ENCODE results near the gene SIGLEC7. TPM values are rescaled to one million over a fixed set of nuclear protein-coding genes. Genes with fewer than 3 reads are reported as not detected.
"Not testable (repeated sequence)": the region's sequence is repeated elsewhere in the genome, so short reads cannot be mapped to it uniquely, and the experiment has no call there.

Gene SIGLEC7
- total RNA-seq, 1 donor from 2014 or later = not detected

- H3K27ac ChIP-seq = no peak overlapping the region
- no peaks in the 10 kb centered on the region for H3K36me3 ChIP-seq
- H3K9ac ChIP-seq = no peak overlapping the region
- no peak for DNase-seq (ENCODE audit: low spot score)
- Mint-ChIP-seq H3K4me1 (peaks cover 20% of the 10 kb centered on the region), H3K4me3 (no peak overlapping the region), H3K27ac (no peak overlapping the region), H3K9me3 (no peaks in the 10 kb centered on the region), H3K36me3 (no peaks in the 10 kb centered on the region), H3K27me3 (ENCODE audit: insufficient read depth, low read depth) (peaks cover 4% of the 10 kb centered on the region)
- no peaks in the 10 kb centered on the region for H4K20me1 ChIP-seq (ENCODE audit: low read depth)
- peaks cover 4% of the 10 kb centered on the region for H3K4me1 ChIP-seq
- H3K79me2 ChIP-seq (ENCODE audit: low read depth) = no peaks in the 10 kb centered on the region
- H2AFZ ChIP-seq (replicated peaks) = peak overlapping the region; percentile 82
- no peak overlapping the region for H3K4me2 ChIP-seq
- TF ChIP-seq EZH2 (IDR thresholded peaks at IDR 0.05) (no peak), CTCF (IDR thresholded peaks at IDR 0.05) (no peak)
- H3F3A ChIP-seq (ENCODE audit: low read depth) = no peaks in the 10 kb centered on the region
- H3K9me3 ChIP-seq (ENCODE audit: low read depth) = no peaks in the 10 kb centered on the region
- no peaks in the 10 kb centered on the region for H3K27me3 ChIP-seq
- H3K4me3 ChIP-seq = no peak overlapping the region
Observed at GRCh38 chr19:51141181-51141580, 920 bp upstream of the SIGLEC7 start.

- H3K4me3 ChIP-seq; H3K4me2 ChIP-seq; H2AFZ ChIP-seq (replicated peaks); H3F3A ChIP-seq (ENCODE audit: low read depth); H3K27ac ChIP-seq; H3K36me3 Mint-ChIP-seq; DNase-seq (ENCODE audit: low spot score); H3K9me3 Mint-ChIP-seq; H3K79me2 ChIP-seq (ENCODE audit: low read depth); H3K9ac ChIP-seq; H3K9me3 ChIP-seq (ENCODE audit: low read depth); H3K4me3 Mint-ChIP-seq; H3K27me3 ChIP-seq; H4K20me1 ChIP-seq (ENCODE audit: low read depth); H3K4me1 ChIP-seq; H3K27me3 Mint-ChIP-seq (ENCODE audit: insufficient read depth, low read depth); H3K27ac Mint-ChIP-seq; H3K36me3 ChIP-seq: not testable (repeated sequence)
- peaks cover 22% of the 10 kb centered on the region for H3K4me1 Mint-ChIP-seq
Observed at GRCh38 chr19:51142809-51143475, 841 bp downstream of the SIGLEC7 start.

- peaks cover 22% of the 10 kb centered on the region for H3K4me1 Mint-ChIP-seq
- no peak overlapping the region for H3K4me3 Mint-ChIP-seq
- Histone ChIP-seq H3K4me3 (no peak overlapping the region), H3K4me2 (no peak overlapping the region), H3K36me3 (no peaks in the 10 kb centered on the region), H3K79me2 (ENCODE audit: low read depth) (no peaks in the 10 kb centered on the region), H2AFZ (replicated peaks) (no peak overlapping the region), H3K4me1 (peaks cover 4% of the 10 kb centered on the region), H3K9me3 (ENCODE audit: low read depth) (no peaks in the 10 kb centered on the region), H4K20me1 (ENCODE audit: low read depth) (no peaks in the 10 kb centered on the region), H3K27ac (no peak overlapping the region), H3F3A (ENCODE audit: low read depth) (no peaks in the 10 kb centered on the region), H3K27me3 (no peaks in the 10 kb centered on the region), H3K9ac (no peak overlapping the region)
- H3K27me3 Mint-ChIP-seq (ENCODE audit: insufficient read depth, low read depth) = peaks cover 4% of the 10 kb centered on the region
- no peaks in the 10 kb centered on the region for H3K36me3 Mint-ChIP-seq
- no peak for DNase-seq (ENCODE audit: low spot score)
- no peak for TF ChIP-seq EZH2phosphoT487 (IDR thresholded peaks at IDR 0.05)
- TF ChIP-seq CTCF (IDR thresholded peaks at IDR 0.05) = no peak
- no peak for TF ChIP-seq EZH2 (IDR thresholded peaks at IDR 0.05)
- H3K27ac Mint-ChIP-seq = peak overlapping the region; percentile 30
- H3K9me3 Mint-ChIP-seq = no peaks in the 10 kb centered on the region
Observed at GRCh38 chr19:51143486-51143885, 1.4 kb downstream of the SIGLEC7 start.

- no peak overlapping the region for H2AFZ ChIP-seq (replicated peaks)
- no peak overlapping the region for H3K9ac ChIP-seq
- H3K4me2 ChIP-seq = no peak overlapping the region
- Mint-ChIP-seq H3K27ac (no peak overlapping the region), H3K4me1 (peaks cover 18% of the 10 kb centered on the region), H3K4me3 (no peak overlapping the region), H3K27me3 (ENCODE audit: insufficient read depth, low read depth) (peaks cover 9% of the 10 kb centered on the region), H3K9me3 (no peaks in the 10 kb centered on the region), H3K36me3 (no peaks in the 10 kb centered on the region)
- no peaks in the 10 kb centered on the region for H3K9me3 ChIP-seq (ENCODE audit: low read depth)
- peaks cover 4% of the 10 kb centered on the region for H3K4me1 ChIP-seq
- TF ChIP-seq EZH2phosphoT487 (IDR thresholded peaks at IDR 0.05) (no peak), EZH2 (IDR thresholded peaks at IDR 0.05) (no peak), CTCF (IDR thresholded peaks at IDR 0.05) (no peak)
- H3K36me3 ChIP-seq = no peaks in the 10 kb centered on the region
- no peak for DNase-seq (ENCODE audit: low spot score)
- H3K27ac ChIP-seq = no peak overlapping the region
- no peaks in the 10 kb centered on the region for H4K20me1 ChIP-seq (ENCODE audit: low read depth)
- H3K4me3 ChIP-seq = no peak overlapping the region
- H3K27me3 ChIP-seq = no peaks in the 10 kb centered on the region
- no peaks in the 10 kb centered on the region for H3F3A ChIP-seq (ENCODE audit: low read depth)
- no peaks in the 10 kb centered on the region for H3K79me2 ChIP-seq (ENCODE audit: low read depth)
Observed at GRCh38 chr19:51144482-51145045, 2.5 kb downstream of the SIGLEC7 start.
